GM23338 (cell line): ENCODE results near the gene TPSB2. TPM values are rescaled to one million over a fixed set of nuclear protein-coding genes. Genes with fewer than 3 reads are reported as not detected.
"Not testable (repeated sequence)": the region's sequence is repeated elsewhere in the genome, so short reads cannot be mapped to it uniquely, and the experiment has no call there.

Source experiments
- ATAC-seq: fragments of 200-7000 bp; cut with Tn5 transposase; 3 replicates; pipeline ENCODE4 v1.9.1; 2020
- DNase-seq: peaks from one replicate; pipeline ENCODE4 v3.0.0-alpha.2; 2015; ENCODE audit warnings: low spot score
- H2AFZ ChIP-seq: fragments of 200-600 bp; sonication (generic); 2 replicates; pipeline ENCODE4 v1.8.0; 2016; ENCODE audit warnings: antibody characterized with exemption, mild to moderate bottlenecking, moderate library complexity
- H3F3A ChIP-seq: fragments of 200-600 bp; sonication (generic); replicated peaks from 2 replicates; pipeline ENCODE4 v1.8.0; 2017; ENCODE audit warnings: antibody characterized with exemption, mixed run types, low read depth
- H3K27ac ChIP-seq: fragments of 200-600 bp; sonication (generic); 2 replicates; pipeline ENCODE4 v1.6.1; 2016; ENCODE audit warnings: low read depth
- H3K27me3 ChIP-seq: fragments of 200-600 bp; sonication (generic); 2 replicates; pipeline ENCODE4 v1.8.0; 2016; ENCODE audit warnings: mild to moderate bottlenecking, mixed run types, moderate library complexity; ENCODE audit not compliant: insufficient read depth
- H3K36me3 ChIP-seq: fragments of 200-600 bp; sonication (generic); 2 replicates; pipeline ENCODE4 v1.8.0; 2016; ENCODE audit warnings: mild to moderate bottlenecking; ENCODE audit not compliant: insufficient read depth
- H3K4me1 ChIP-seq: fragments of 200-600 bp; sonication (generic); 2 replicates; pipeline ENCODE4 v1.8.0; 2016; ENCODE audit warnings: mild to moderate bottlenecking, moderate library complexity; ENCODE audit not compliant: insufficient read depth
- H3K4me2 ChIP-seq: fragments of 200-600 bp; sonication (generic); 2 replicates; pipeline ENCODE4 v1.7.1; 2017; ENCODE audit warnings: mixed run types
- H3K4me3 ChIP-seq: fragments of 200-600 bp; sonication (generic); 2 replicates; pipeline ENCODE4 v1.6.1; 2016; ENCODE audit warnings: mixed run types
- H3K79me2 ChIP-seq: fragments of 200-600 bp; sonication (generic); replicated peaks from 2 replicates; pipeline ENCODE4 v1.8.0; 2017; ENCODE audit warnings: mild to moderate bottlenecking; ENCODE audit not compliant: insufficient read depth
- H3K9me2 ChIP-seq: fragments of 200-600 bp; sonication (generic); 2 replicates; pipeline ENCODE4 v1.8.0; 2017; ENCODE audit not compliant: insufficient read depth
- H4K20me1 ChIP-seq: fragments of 200-600 bp; sonication (generic); replicated peaks from 2 replicates; pipeline ENCODE4 v1.8.0; 2017; ENCODE audit warnings: mild to moderate bottlenecking; ENCODE audit not compliant: insufficient read depth
- H3K27ac Mint-ChIP-seq: 2 replicates; pipeline ENCODE4 v1.8.0; 2020; ENCODE audit warnings: inconsistent platforms, mild to moderate bottlenecking, moderate library complexity, mixed read lengths
- H3K27me3 Mint-ChIP-seq: 3 replicates; pipeline ENCODE4 v1.8.0; 2022; ENCODE audit warnings: low read depth, mild to moderate bottlenecking, moderate library complexity, mixed read lengths, inconsistent platforms; ENCODE audit not compliant: insufficient read depth, poor library complexity
- H3K36me3 Mint-ChIP-seq: 3 replicates; pipeline ENCODE4 v1.8.0; 2021; ENCODE audit warnings: low read depth, mild to moderate bottlenecking, inconsistent platforms, moderate library complexity, mixed read lengths
- H3K4me1 Mint-ChIP-seq: 3 replicates; pipeline ENCODE4 v1.8.0; 2020; ENCODE audit warnings: mild to moderate bottlenecking, inconsistent platforms, mixed read lengths
- H3K4me3 Mint-ChIP-seq: 3 replicates; pipeline ENCODE4 v1.8.0; 2021; ENCODE audit warnings: moderate library complexity, mild to moderate bottlenecking, inconsistent platforms, mixed read lengths
- H3K9me3 Mint-ChIP-seq: 3 replicates; pipeline ENCODE4 v1.8.0; 2020; ENCODE audit warnings: moderate library complexity, mild to moderate bottlenecking, inconsistent platforms, mixed read lengths
- CREB1 ChIP-seq: fragments of 250-450 bp; sonication (Bioruptor Pico); IDR thresholded peaks from 2 replicates; pipeline ENCODE4 v1.5.0; 2020; ENCODE audit warnings: low read depth, mild to moderate bottlenecking, moderate library complexity
- CTCF ChIP-seq, 2 experiments: fragments of 200-600 bp in 1 of 2; sonication (generic) in 1 of 2; conservative IDR thresholded peaks; 2 replicates each; pipeline versions ENCODE4 v1.5.1 to v1.6.1; 2016 to 2017; ENCODE audit warnings: antibody characterized with exemption in 2 of 2, low read depth in 2 of 2, mild to moderate bottlenecking in 2 of 2, moderate library complexity in 1 of 2
- EZH2phosphoT487 ChIP-seq: fragments of 200-600 bp; sonication (generic); IDR thresholded peaks from one replicate; pipeline ENCODE4 v1.8.1; 2018; ENCODE audit warnings: antibody characterized with exemption; ENCODE audit not compliant: unreplicated experiment
- JUNB ChIP-seq: IDR thresholded peaks from one replicate; pipeline ENCODE4 v1.6.1; 2016; ENCODE audit warnings: antibody characterized with exemption; ENCODE audit not compliant: unreplicated experiment
- NANOG ChIP-seq: IDR thresholded peaks from 2 replicates; pipeline ENCODE4 v1.6.1; 2016; ENCODE audit warnings: antibody characterized with exemption, borderline replicate concordance
- POLR2AphosphoS5 ChIP-seq: IDR thresholded peaks from 2 replicates; pipeline ENCODE4 v1.6.1; 2016; ENCODE audit warnings: antibody characterized with exemption, low read depth
- STAT1 ChIP-seq: IDR thresholded peaks from one replicate; pipeline ENCODE4 v1.6.1; 2016; ENCODE audit warnings: antibody characterized with exemption; ENCODE audit not compliant: unreplicated experiment
- ZNF114 ChIP-seq: fragments of 250-450 bp; sonication (Bioruptor Pico); IDR thresholded peaks from 2 replicates; pipeline ENCODE4 v1.5.0; 2020; ENCODE audit warnings: mild to moderate bottlenecking, moderate library complexity
- ZNF331 ChIP-seq: fragments of 250-450 bp; sonication (Bioruptor Pico); IDR thresholded peaks from 2 replicates; pipeline ENCODE4 v1.5.0; 2020; ENCODE audit warnings: low read depth, mild to moderate bottlenecking, moderate library complexity
- polyA plus RNA-seq: library from polyadenylated mRNA; unstranded; fragments of >200 nt; fragmentation: Nextera tagmentation; extraction: Ambion mirVana; gene quantifications from 2 replicates; pipeline ENCODE4 v1.2.1, GENCODE V29; 2016
- total RNA-seq: library from RNA; depleted of rRNA; stranded (reverse); fragments of >200 nt; shearing (Covaris generic); gene quantifications from 2 replicates; pipeline ENCODE4 v1.2.3, GENCODE V29; 2014
- TF ChIP-seq, protein P1 (sequence below): IDR thresholded peaks from one replicate; pipeline ENCODE4 v1.6.1; 2018; ENCODE audit warnings: antibody characterized with exemption; ENCODE audit not compliant: unreplicated experiment

TPSB2 gene
- total and polyA plus RNA-seq, 2 experiments from 2014 or later, result 0.23 TPM; not detected in 1

- Mint-ChIP-seq H3K9me3 (peaks cover 3% of the 10 kb centered on the region; the same call in 2 of the 3 replicates), H3K4me1 (peaks cover 2% of the 10 kb centered on the region; the same call in 2 of the 3 replicates), H3K27me3 (peaks cover 13% of the 10 kb centered on the region), H3K36me3 (peaks cover 5% of the 10 kb centered on the region; the same call in 1 of the 3 replicates), H3K4me3 (no peak overlapping the region), H3K27ac (no peak overlapping the region)
- Histone ChIP-seq H3K9me2 (no peaks in the 10 kb centered on the region), H3K27me3 (no peaks in the 10 kb centered on the region), H2AFZ (no peak overlapping the region), H3K79me2 (no peaks in the 10 kb centered on the region), H3K27ac (no peak overlapping the region), H3K4me3 (no peak overlapping the region), H3K4me1 (no peaks in the 10 kb centered on the region), H4K20me1 (no peaks in the 10 kb centered on the region), H3F3A (no peaks in the 10 kb centered on the region), H3K4me2 (no peak overlapping the region), H3K36me3 (no peaks in the 10 kb centered on the region)
- TF ChIP-seq CREB1 (CRISPR knock-in tag) (no peak), ZNF114 (CRISPR knock-in tag) (no peak), ZNF331 (no peak), POLR2AphosphoS5 (no peak), CTCF (conservative IDR thresholded peaks at IDR 0.05; ENCODE audit: low read depth in 2 of 2) (no peak), JUNB (no peak), STAT1 (no peak), NANOG (no peak), EZH2phosphoT487 (no peak)
- TF ChIP-seq, protein P1, sequence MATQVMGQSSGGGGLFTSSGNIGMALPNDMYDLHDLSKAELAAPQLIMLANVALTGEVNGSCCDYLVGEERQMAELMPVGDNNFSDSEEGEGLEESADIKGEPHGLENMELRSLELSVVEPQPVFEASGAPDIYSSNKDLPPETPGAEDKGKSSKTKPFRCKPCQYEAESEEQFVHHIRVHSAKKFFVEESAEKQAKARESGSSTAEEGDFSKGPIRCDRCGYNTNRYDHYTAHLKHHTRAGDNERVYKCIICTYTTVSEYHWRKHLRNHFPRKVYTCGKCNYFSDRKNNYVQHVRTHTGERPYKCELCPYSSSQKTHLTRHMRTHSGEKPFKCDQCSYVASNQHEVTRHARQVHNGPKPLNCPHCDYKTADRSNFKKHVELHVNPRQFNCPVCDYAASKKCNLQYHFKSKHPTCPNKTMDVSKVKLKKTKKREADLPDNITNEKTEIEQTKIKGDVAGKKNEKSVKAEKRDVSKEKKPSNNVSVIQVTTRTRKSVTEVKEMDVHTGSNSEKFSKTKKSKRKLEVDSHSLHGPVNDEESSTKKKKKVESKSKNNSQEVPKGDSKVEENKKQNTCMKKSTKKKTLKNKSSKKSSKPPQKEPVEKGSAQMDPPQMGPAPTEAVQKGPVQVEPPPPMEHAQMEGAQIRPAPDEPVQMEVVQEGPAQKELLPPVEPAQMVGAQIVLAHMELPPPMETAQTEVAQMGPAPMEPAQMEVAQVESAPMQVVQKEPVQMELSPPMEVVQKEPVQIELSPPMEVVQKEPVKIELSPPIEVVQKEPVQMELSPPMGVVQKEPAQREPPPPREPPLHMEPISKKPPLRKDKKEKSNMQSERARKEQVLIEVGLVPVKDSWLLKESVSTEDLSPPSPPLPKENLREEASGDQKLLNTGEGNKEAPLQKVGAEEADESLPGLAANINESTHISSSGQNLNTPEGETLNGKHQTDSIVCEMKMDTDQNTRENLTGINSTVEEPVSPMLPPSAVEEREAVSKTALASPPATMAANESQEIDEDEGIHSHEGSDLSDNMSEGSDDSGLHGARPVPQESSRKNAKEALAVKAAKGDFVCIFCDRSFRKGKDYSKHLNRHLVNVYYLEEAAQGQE, result no peak
- ATAC-seq, result no peak
- no peak for DNase-seq
These were observed 41.4 kb upstream of the TPSB2 start for GRCh38 chr16:1271380-1271723.

GRCh38 chr16:1269418-1269817 is 39.4 kb upstream of the TPSB2 start:
- not testable (repeated sequence) for H3K9me2 ChIP-seq, H3K36me3 Mint-ChIP-seq, H3K79me2 ChIP-seq, H3F3A ChIP-seq, H3K36me3 ChIP-seq, H3K27me3 ChIP-seq, H4K20me1 ChIP-seq, H3K27ac ChIP-seq, H3K27ac Mint-ChIP-seq, H3K4me2 ChIP-seq, H3K4me1 ChIP-seq, ATAC-seq, DNase-seq, H3K4me1 Mint-ChIP-seq, H2AFZ ChIP-seq
- H3K9me3 Mint-ChIP-seq, result peaks cover 12% of the 10 kb centered on the region
- peaks cover 16% of the 10 kb centered on the region for H3K27me3 Mint-ChIP-seq
- H3K4me3 Mint-ChIP-seq, result peak overlapping the region; percentile 62; the same call in 2 of the 3 replicates
- H3K4me3 ChIP-seq, result 0 out of 2 replicates have a peak overlapping the region, but pooled peaks have one; percentile 36
